HG03571 (cell line): ENCODE results near the gene TP53BP1.
A peak's percentile ranks its signal among the peaks of the same experiment; 100 is the strongest.
"Not testable (repeated sequence)": the region's sequence is repeated elsewhere in the genome, so short reads cannot be mapped to it uniquely, and the experiment has no call there.

ENCODE experiments used
- ATAC-seq: cut with Tn5 transposase; IDR thresholded peaks from one replicate; pipeline ENCODE4 v1.9.1; 2021; ENCODE audit not compliant: unreplicated experiment

Gene TP53BP1, protein sequence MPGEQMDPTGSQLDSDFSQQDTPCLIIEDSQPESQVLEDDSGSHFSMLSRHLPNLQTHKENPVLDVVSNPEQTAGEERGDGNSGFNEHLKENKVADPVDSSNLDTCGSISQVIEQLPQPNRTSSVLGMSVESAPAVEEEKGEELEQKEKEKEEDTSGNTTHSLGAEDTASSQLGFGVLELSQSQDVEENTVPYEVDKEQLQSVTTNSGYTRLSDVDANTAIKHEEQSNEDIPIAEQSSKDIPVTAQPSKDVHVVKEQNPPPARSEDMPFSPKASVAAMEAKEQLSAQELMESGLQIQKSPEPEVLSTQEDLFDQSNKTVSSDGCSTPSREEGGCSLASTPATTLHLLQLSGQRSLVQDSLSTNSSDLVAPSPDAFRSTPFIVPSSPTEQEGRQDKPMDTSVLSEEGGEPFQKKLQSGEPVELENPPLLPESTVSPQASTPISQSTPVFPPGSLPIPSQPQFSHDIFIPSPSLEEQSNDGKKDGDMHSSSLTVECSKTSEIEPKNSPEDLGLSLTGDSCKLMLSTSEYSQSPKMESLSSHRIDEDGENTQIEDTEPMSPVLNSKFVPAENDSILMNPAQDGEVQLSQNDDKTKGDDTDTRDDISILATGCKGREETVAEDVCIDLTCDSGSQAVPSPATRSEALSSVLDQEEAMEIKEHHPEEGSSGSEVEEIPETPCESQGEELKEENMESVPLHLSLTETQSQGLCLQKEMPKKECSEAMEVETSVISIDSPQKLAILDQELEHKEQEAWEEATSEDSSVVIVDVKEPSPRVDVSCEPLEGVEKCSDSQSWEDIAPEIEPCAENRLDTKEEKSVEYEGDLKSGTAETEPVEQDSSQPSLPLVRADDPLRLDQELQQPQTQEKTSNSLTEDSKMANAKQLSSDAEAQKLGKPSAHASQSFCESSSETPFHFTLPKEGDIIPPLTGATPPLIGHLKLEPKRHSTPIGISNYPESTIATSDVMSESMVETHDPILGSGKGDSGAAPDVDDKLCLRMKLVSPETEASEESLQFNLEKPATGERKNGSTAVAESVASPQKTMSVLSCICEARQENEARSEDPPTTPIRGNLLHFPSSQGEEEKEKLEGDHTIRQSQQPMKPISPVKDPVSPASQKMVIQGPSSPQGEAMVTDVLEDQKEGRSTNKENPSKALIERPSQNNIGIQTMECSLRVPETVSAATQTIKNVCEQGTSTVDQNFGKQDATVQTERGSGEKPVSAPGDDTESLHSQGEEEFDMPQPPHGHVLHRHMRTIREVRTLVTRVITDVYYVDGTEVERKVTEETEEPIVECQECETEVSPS (N-terminal part only)

GRCh38 chr15:43492673-43493601 is at the start of gene TP53BP1:
Gene TP53BP1, minus strand, starts transcription at chr15:43493156. Its CDS starts 113 bp downstream, at chr15:43493043.
- ATAC-seq, result peak; percentile 96

- ATAC-seq, result no peak
Measured at GRCh38 chr15:43541785-43542184, 48.8 kb upstream of the TP53BP1 start.

- ATAC-seq, result no peak
Measured at GRCh38 chr15:43538091-43538490, 45.1 kb upstream of the TP53BP1 start.

- no peak for ATAC-seq
Measured at GRCh38 chr15:43534897-43535296, 41.9 kb upstream of the TP53BP1 start.

- ATAC-seq, result not testable (repeated sequence)
Measured at GRCh38 chr15:43532826-43533225, 39.9 kb upstream of the TP53BP1 start.

DNA sequence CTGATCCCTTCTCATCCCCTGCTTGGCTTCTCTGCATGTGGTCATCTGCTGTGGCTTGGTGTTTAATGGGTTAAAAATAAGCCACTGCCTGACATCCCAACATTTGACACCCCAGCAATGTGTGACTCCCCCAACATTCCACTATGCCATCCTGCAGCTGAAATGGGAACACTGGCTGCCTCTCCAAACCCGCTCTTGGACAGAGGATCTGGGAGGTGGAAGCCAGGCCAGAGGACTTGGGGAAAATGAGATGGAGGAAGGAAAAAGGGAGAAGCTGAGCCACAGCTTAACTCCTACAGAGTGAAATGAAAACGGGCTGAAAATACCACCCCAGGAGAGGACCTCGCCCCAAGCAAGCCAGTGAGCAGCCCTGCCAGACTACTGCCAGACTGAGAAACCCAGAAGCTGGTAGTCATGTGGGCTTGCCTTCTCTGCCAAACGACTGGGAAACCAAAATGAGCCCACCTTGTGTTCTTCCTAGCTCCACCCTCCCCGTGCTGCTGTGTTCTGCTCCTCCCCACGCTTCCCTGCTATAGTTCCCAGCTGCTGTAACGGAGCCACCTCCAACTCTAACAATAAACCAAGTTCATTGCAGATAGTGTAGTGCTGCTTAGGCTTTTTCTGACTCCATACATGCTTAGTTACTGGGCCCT is 38.2 kb upstream of the TP53BP1 start:
- ATAC-seq, result no peak

DNA sequence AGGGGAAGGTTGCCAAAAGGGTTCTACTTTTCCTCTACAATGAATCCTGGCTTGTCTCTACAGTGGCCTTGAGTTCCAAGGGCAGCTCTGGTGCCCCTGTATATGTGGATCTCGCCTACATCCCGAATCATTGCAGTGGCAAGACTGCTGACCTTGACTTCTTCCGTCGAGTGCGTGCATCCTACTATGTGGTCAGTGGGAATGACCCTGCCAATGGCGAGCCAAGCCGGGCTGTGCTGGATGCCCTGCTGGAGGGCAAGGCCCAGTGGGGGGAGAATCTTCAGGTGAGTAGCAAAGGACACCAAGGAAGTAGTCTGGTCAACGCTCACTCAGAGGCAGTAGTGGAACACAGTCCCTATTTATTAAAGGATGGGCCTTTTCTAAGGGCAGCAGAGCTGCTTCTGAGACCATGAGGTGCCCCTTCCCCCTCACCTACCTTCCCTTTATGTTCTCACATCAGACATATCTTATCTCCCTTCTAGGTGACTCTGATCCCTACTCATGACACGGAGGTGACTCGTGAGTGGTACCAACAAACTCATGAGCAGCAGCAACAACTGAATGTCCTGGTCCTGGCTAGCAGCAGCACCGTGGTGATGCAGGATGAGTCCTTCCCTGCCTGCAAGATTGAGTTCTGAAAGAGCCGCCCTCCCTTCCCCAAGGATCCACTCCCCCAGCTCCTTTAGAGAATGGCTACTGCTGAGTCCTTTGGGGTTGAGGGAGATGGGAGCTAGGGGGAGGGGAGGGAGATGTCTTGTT is 36.8 kb upstream of the TP53BP1 start:
- ATAC-seq, result no peak

GRCh38 chr15:43529141-43529540 is 36.2 kb upstream of the TP53BP1 start:
- ATAC-seq, result no peak

- ATAC-seq, result no peak
Measured at GRCh38 chr15:43528542-43529007, 35.6 kb upstream of the TP53BP1 start.

GRCh38 chr15:43527802-43528541 is 35.0 kb upstream of the TP53BP1 start:
- no peak for ATAC-seq

DNA sequence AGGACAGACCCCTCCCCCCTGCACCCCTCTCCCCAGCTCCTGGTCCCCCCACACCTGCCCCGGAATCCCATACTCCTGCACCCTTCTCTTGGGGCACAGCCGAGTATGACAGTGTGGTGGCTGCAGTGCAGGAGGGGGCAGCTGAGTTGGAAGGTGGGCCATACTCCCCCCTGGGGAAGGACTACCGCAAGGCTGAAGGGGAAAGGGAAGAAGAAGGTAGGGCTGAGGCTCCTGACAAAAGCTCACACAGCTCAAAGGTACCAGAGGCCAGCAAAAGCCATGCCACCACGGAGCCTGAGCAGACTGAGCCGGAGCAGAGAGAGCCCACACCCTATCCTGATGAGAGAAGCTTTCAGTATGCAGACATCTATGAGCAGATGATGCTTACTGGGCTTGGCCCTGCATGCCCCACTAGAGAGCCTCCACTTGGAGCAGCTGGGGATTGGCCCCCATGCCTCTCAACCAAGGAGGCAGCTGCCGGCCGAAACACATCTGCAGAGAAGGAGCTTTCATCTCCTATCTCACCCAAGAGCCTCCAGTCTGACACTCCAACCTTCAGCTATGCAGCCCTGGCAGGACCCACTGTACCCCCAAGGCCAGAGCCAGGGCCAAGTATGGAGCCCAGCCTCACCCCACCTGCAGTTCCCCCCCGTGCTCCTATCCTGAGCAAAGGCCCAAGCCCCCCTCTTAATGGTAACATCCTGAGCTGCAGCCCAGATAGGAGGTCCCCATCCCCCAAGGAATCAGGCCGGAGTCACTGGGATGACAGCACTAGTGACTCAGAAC is 34.3 kb upstream of the TP53BP1 start:
- ATAC-seq, result no peak

DNA sequence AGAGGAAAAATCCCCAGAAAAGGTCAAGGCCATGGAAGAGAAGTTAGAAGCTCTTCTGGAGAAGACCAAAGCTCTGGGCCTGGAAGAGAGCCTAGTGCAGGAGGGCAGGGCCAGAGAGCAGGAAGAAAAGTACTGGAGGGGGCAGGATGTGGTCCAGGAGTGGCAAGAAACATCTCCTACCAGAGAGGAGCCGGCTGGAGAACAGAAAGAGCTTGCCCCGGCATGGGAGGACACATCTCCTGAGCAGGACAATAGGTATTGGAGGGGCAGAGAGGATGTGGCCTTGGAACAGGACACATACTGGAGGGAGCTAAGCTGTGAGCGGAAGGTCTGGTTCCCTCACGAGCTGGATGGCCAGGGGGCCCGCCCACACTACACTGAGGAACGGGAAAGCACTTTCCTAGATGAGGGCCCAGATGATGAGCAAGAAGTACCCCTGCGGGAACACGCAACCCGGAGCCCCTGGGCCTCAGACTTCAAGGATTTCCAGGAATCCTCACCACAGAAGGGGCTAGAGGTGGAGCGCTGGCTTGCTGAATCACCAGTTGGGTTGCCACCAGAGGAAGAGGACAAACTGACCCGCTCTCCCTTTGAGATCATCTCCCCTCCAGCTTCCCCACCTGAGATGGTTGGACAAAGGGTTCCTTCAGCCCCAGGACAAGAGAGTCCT is 33.4 kb upstream of the TP53BP1 start:
- ATAC-seq, result no peak

DNA sequence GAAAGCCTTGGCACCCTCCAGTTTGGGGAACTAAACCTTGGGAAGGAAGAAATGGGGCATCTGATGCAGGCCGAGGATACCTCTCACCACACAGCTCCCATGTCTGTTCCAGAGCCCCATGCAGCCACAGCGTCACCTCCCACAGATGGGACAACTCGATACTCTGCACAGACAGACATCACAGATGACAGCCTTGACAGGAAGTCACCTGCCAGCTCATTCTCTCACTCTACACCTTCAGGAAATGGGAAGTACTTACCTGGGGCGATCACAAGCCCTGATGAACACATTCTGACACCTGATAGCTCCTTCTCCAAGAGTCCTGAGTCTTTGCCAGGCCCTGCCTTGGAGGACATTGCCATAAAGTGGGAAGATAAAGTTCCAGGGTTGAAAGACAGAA is 32.2 kb upstream of the TP53BP1 start:
- ATAC-seq, result no peak

DNA sequence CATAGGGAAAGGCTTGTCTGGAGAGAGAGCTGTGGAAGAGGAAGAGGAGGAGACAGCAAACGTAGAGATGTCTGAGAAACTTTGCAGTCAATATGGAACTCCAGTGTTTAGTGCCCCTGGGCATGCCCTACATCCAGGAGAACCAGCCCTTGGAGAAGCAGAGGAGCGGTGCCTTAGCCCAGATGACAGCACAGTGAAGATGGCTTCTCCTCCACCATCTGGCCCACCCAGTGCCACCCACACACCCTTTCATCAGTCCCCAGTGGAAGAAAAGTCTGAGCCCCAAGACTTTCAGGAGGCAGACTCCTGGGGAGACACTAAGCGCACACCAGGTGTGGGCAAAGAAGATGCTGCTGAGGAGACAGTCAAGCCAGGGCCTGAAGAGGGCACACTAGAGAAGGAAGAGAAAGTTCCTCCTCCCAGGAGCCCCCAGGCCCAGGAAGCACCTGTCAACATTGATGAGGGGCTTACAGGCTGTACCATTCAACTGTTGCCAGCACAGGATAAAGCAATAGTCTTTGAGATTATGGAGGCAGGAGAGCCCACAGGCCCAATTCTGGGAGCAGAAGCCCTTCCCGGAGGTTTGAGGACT is 31.4 kb upstream of the TP53BP1 start:
- no peak for ATAC-seq

DNA sequence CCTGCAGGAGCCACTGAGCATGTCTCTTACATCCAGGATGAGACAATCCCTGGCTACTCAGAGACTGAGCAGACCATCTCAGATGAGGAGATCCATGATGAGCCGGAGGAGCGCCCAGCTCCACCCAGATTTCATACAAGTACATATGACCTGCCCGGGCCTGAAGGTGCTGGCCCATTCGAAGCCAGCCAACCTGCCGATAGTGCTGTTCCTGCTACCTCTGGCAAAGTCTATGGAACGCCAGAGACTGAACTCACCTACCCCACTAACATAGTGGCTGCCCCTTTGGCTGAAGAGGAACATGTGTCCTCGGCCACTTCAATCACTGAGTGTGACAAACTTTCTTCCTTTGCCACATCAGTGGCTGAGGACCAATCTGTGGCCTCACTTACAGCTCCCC is 30.7 kb upstream of the TP53BP1 start:
- ATAC-seq, result no peak

- ATAC-seq, result no peak
Measured at GRCh38 chr15:43522247-43522646, 29.3 kb upstream of the TP53BP1 start.
